KMS-11 (cell line): ENCODE results near the gene CXorf49.
"Not testable (repeated sequence)": the region's sequence is repeated elsewhere in the genome, so short reads cannot be mapped to it uniquely, and the experiment has no call there.

Experiments
- H2AFZ ChIP-seq: fragments of 200-600 bp; sonication (generic); 2 replicates; pipeline ENCODE4 v1.6.1; 2016; ENCODE audit warnings: antibody characterized with exemption, mixed run types, low read depth
- H3K27ac ChIP-seq: fragments of 200-600 bp; sonication (generic); 2 replicates; pipeline ENCODE4 v1.6.1; 2016; ENCODE audit warnings: mild to moderate bottlenecking, mixed run types
- H3K27me3 ChIP-seq: fragments of 200-600 bp; sonication (generic); 2 replicates; pipeline ENCODE4 v1.6.1; 2017; ENCODE audit warnings: mild to moderate bottlenecking, low read depth, mixed run types, moderate library complexity; ENCODE audit not compliant: insufficient read depth
- H3K36me3 ChIP-seq: fragments of 200-600 bp; sonication (generic); 2 replicates; pipeline ENCODE4 v1.6.1; 2017; ENCODE audit warnings: mild to moderate bottlenecking, mixed run types; ENCODE audit not compliant: insufficient read depth
- H3K4me1 ChIP-seq: fragments of 200-600 bp; sonication (generic); 2 replicates; pipeline ENCODE4 v1.6.1; 2016; ENCODE audit warnings: mild to moderate bottlenecking, low read depth, mixed run types; ENCODE audit not compliant: poor library complexity, severe bottlenecking
- H3K4me2 ChIP-seq: fragments of 200-600 bp; sonication (generic); 2 replicates; pipeline ENCODE4 v1.7.0; 2016; ENCODE audit warnings: mild to moderate bottlenecking, mixed run types
- H3K4me3 ChIP-seq: fragments of 200-600 bp; sonication (generic); IDR thresholded peaks from 2 replicates; pipeline ENCODE4 v1.6.1; 2017; ENCODE audit warnings: low read depth, low read length, mixed read lengths; ENCODE audit not compliant: insufficient read depth
- H3K79me2 ChIP-seq: fragments of 200-600 bp; sonication (generic); 2 replicates; pipeline ENCODE4 v1.6.1; 2016; ENCODE audit warnings: low read depth, mixed run types; ENCODE audit not compliant: insufficient read depth
- H3K9ac ChIP-seq: fragments of 200-600 bp; sonication (generic); 2 replicates; pipeline ENCODE4 v1.6.1; 2016; ENCODE audit warnings: mild to moderate bottlenecking, mixed run types
- H4K20me1 ChIP-seq: fragments of 200-600 bp; sonication (generic); 2 replicates; pipeline ENCODE4 v1.6.1; 2016; ENCODE audit warnings: mild to moderate bottlenecking, mixed run types; ENCODE audit not compliant: insufficient read depth
- CTCF ChIP-seq: fragments of 200-600 bp; sonication (generic); conservative IDR thresholded peaks from 2 replicates; pipeline ENCODE4 v1.6.1; 2017; ENCODE audit warnings: low read depth, mild to moderate bottlenecking, antibody characterized with exemption, low read length, moderate library complexity, mixed read lengths

Gene CXorf49

GRCh38 chrX:71714064-71714463, 4.0 kb downstream of the CXorf49 start:
- H3K27me3 ChIP-seq, H3K79me2 ChIP-seq, H3K27ac ChIP-seq, H3K4me3 ChIP-seq, H3K4me2 ChIP-seq, H3K9ac ChIP-seq, H3K36me3 ChIP-seq, H3K4me1 ChIP-seq, H4K20me1 ChIP-seq, H2AFZ ChIP-seq: not testable (repeated sequence)

GRCh38 chrX:71702853-71703252, 15.2 kb downstream of the CXorf49 start:
- H3K4me2 ChIP-seq, H3K27ac ChIP-seq, H3K9ac ChIP-seq, H3K36me3 ChIP-seq, H3K27me3 ChIP-seq, H2AFZ ChIP-seq, H3K79me2 ChIP-seq, H3K4me1 ChIP-seq, H4K20me1 ChIP-seq, H3K4me3 ChIP-seq: not testable (repeated sequence)

GRCh38 chrX:71699023-71699344, 19.1 kb downstream of the CXorf49 start:
- H2AFZ ChIP-seq, H3K4me3 ChIP-seq, H3K9ac ChIP-seq, H3K36me3 ChIP-seq, H4K20me1 ChIP-seq, H3K27ac ChIP-seq, H3K79me2 ChIP-seq, H3K27me3 ChIP-seq, H3K4me1 ChIP-seq, H3K4me2 ChIP-seq: not testable (repeated sequence)

GRCh38 chrX:71698299-71699022, 19.6 kb downstream of the CXorf49 start:
- not testable (repeated sequence) for H3K27me3 ChIP-seq, H3K36me3 ChIP-seq, H3K4me3 ChIP-seq, H3K79me2 ChIP-seq, H3K9ac ChIP-seq, H2AFZ ChIP-seq, H3K4me1 ChIP-seq, H3K27ac ChIP-seq, H3K4me2 ChIP-seq, H4K20me1 ChIP-seq

GRCh38 chrX:71697466-71698298, 20.4 kb downstream of the CXorf49 start:
- not testable (repeated sequence) for H2AFZ ChIP-seq, H3K9ac ChIP-seq, H3K4me1 ChIP-seq, H3K4me3 ChIP-seq, H3K27ac ChIP-seq, H4K20me1 ChIP-seq, H3K27me3 ChIP-seq, H3K4me2 ChIP-seq, H3K79me2 ChIP-seq, H3K36me3 ChIP-seq

GRCh38 chrX:71696641-71697465, 21.2 kb downstream of the CXorf49 start:
- not testable (repeated sequence) for H3K27me3 ChIP-seq, H3K27ac ChIP-seq, H3K9ac ChIP-seq, H3K79me2 ChIP-seq, H4K20me1 ChIP-seq, H3K4me2 ChIP-seq, H2AFZ ChIP-seq, H3K4me3 ChIP-seq, H3K4me1 ChIP-seq, H3K36me3 ChIP-seq

GRCh38 chrX:71679575-71680207, 38.4 kb downstream of the CXorf49 start:
- TF ChIP-seq CTCF = no peak
- H3K27me3 ChIP-seq = peaks cover under 1% of the 10 kb centered on the region; the same call in 1 of the 2 replicates
- no peak overlapping the region for H3K4me3 ChIP-seq
- no peaks in the 10 kb centered on the region for H3K36me3 ChIP-seq
- H2AFZ ChIP-seq = no peak overlapping the region
- H3K4me1 ChIP-seq = no peaks in the 10 kb centered on the region
- H3K27ac ChIP-seq = no peak overlapping the region
- no peak overlapping the region for H3K9ac ChIP-seq
- no peak overlapping the region for H3K4me2 ChIP-seq
- H3K79me2 ChIP-seq = no peaks in the 10 kb centered on the region
- H4K20me1 ChIP-seq = no peaks in the 10 kb centered on the region

- not testable (repeated sequence) for H3K79me2 ChIP-seq
Measured at GRCh38 chrX:71677195-71677594, 40.9 kb downstream of the CXorf49 start.

More at GRCh38 chrX:71677195-71677594, 40.9 kb downstream of the CXorf49 start:
- not testable (repeated sequence) for H3K27ac ChIP-seq, H4K20me1 ChIP-seq, H3K9ac ChIP-seq, H3K36me3 ChIP-seq, H3K27me3 ChIP-seq, H3K4me1 ChIP-seq, H3K4me2 ChIP-seq, H2AFZ ChIP-seq, H3K4me3 ChIP-seq
